ENCODE measurements around the gene C16orf87.

Gene C16orf87

GRCh38 chr16:46753015-46753414 is 78.0 kb downstream of the C16orf87 start:
- DNase-seq, result no peak

- no peak for DNase-seq
Measured at GRCh38 chr16:46751381-46751780, 79.6 kb downstream of the C16orf87 start.

DNA sequence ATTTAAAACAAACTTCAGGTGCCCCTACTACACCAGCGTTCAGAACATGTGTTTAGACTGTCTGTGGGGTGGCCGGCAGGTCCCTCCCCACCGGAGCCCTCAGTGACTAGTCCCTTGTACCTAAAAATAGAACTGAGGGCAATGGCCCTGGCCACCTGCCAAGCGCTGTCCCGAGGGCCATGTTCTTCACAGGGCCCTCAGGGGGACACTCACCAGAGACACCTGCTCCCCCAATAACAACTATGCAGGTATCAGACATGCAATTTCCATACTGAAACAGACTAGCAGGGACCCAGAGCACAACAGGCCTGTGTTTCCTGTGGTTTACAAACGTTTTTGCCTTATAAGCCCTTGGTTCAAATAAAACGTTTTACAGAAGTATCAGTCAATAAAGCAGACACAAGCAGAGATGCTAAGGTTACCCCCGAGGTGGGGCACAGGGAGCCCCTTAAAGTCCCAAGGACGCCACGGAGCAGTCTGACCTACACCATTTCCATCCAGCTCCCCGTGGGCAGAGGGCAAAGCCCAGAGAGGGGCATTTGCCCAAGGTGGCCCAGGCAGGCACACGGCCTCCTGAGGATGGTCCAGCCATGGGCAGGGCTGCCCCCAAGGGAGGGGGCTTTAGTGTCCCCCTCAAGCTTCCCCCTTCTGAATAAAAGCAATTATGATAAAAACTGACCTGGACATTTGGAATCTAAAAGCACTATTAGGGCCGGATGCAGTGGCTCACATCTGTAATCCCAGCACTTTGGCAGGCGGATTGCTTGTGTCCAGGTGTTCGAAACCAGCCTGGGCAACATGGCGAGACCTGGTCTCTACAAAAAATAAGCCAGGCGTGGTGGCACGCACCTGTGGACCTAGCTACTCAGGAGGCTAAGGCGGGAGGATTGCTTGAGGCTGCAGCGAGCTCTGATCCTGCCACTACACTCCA is 81.9 kb downstream of the C16orf87 start:
- no peak for DNase-seq

- no peak for DNase-seq
Measured at GRCh38 chr16:46747777-46748651, 83.0 kb downstream of the C16orf87 start, which contains the start of gene MYLK3. Gene MYLK3, minus strand, starts transcription at chr16:46748344. Its CDS starts 151 bp downstream, at chr16:46748193.

- no peak for DNase-seq
Measured at GRCh38 chr16:46746821-46747776, 83.9 kb downstream of the C16orf87 start.
